HG03097 (cell line): ENCODE data around the gene THNSL1.
"Not testable (repeated sequence)": the region's sequence is repeated elsewhere in the genome, so short reads cannot be mapped to it uniquely, and the experiment has no call there.

Experiments used
- ATAC-seq: cut with Tn5 transposase; IDR thresholded peaks from one replicate; pipeline ENCODE4 v1.9.1; 2021; ENCODE audit not compliant: unreplicated experiment, low FRiP score

THNSL1 gene

GRCh38 chr10:25016376-25017153, at the start of gene THNSL1:
Gene THNSL1 (plus strand): TSS chr10:25016612. CDS start chr10:25023224, 6,612 bp downstream.
- peak; percentile 100 for ATAC-seq

- no peak for ATAC-seq
Measured at GRCh38 chr10:24966962-24967481, 49.4 kb upstream of the THNSL1 start.

- no peak for ATAC-seq
Measured at GRCh38 chr10:24968349-24968748, 48.1 kb upstream of the THNSL1 start.

GRCh38 chr10:24968951-24969350, 47.5 kb upstream of the THNSL1 start:
- ATAC-seq: not testable (repeated sequence)

- ATAC-seq: no peak
Measured at GRCh38 chr10:24969841-24970281, 46.6 kb upstream of the THNSL1 start.

GRCh38 chr10:24971374-24971773, 45.0 kb upstream of the THNSL1 start:
- ATAC-seq: no peak

- ATAC-seq: no peak
Measured at GRCh38 chr10:24973163-24973562, 43.2 kb upstream of the THNSL1 start.

- ATAC-seq: no peak
Measured at GRCh38 chr10:24974976-24975375, 41.4 kb upstream of the THNSL1 start.

- ATAC-seq: no peak
Measured at GRCh38 chr10:24979685-24980084, 36.7 kb upstream of the THNSL1 start.

- ATAC-seq: no peak
Measured at GRCh38 chr10:24981161-24981710, 35.2 kb upstream of the THNSL1 start.

- ATAC-seq: no peak
Measured at GRCh38 chr10:24982319-24983112, 33.9 kb upstream of the THNSL1 start.

- ATAC-seq: no peak
Measured at GRCh38 chr10:24983130-24983529, 33.3 kb upstream of the THNSL1 start.

- no peak for ATAC-seq
Measured at GRCh38 chr10:24983946-24984345, 32.5 kb upstream of the THNSL1 start.

- no peak for ATAC-seq
Measured at GRCh38 chr10:24984906-24985305, 31.5 kb upstream of the THNSL1 start.

- ATAC-seq: no peak
Measured at GRCh38 chr10:24988831-24989640, 27.4 kb upstream of the THNSL1 start.

GRCh38 chr10:24989867-24990266, 26.5 kb upstream of the THNSL1 start:
- no peak for ATAC-seq

GRCh38 chr10:24991298-24991697, 25.1 kb upstream of the THNSL1 start:
- no peak for ATAC-seq

- no peak for ATAC-seq
Measured at GRCh38 chr10:24992512-24993133, 23.8 kb upstream of the THNSL1 start.

GRCh38 chr10:24993237-24993958, 23.0 kb upstream of the THNSL1 start:
- ATAC-seq: no peak
